Gastrocnemius medialis (tissue), 4 donors: Measurements from ENCODE around the gene TRMT5. TPM values are rescaled to one million over a fixed set of nuclear protein-coding genes. Genes with fewer than 3 reads are reported as not detected.

ENCODE experiments used
- ATAC-seq, 2 donors: fragments of 150-250 bp; one replicate each; pipeline ENCODE4 v1.9.1; 2016
- DNase-seq, 2 donors: peaks; one replicate each; pipeline ENCODE4 v3.0.0-alpha.2; 2019
- H3K27ac ChIP-seq, 4 donors: fragments of 200-600 bp; sonication (generic); 1 replicate in 1 of 4; 2 replicates in 3 of 4; pipeline ENCODE4 v1.5.1; 2016 to 2018; ENCODE audit warnings: mild to moderate bottlenecking in 2 of 4, moderate library complexity in 1 of 4
- H3K27me3 ChIP-seq, 3 donors: fragments of 200-600 bp; sonication (generic) in 2 of 3; 1 replicate in 1 of 3; 2 replicates in 2 of 3; pipeline versions ENCODE4 v1.5.1 to v1.6.0; 2016 to 2019; ENCODE audit warnings: mild to moderate bottlenecking in 1 of 3, moderate library complexity in 1 of 3
- H3K36me3 ChIP-seq, 2 donors: fragments of 200-600 bp; sonication (generic) in 1 of 2; one replicate each; pipeline ENCODE4 v1.5.1; 2017 to 2018
- H3K4me1 ChIP-seq, 2 donors: fragments of 200-600 bp; sonication (generic) in 1 of 2; one replicate each; pipeline ENCODE4 v1.5.1; 2016 to 2017; ENCODE audit warnings: mild to moderate bottlenecking in 2 of 2
- H3K4me3 ChIP-seq, 4 donors: fragments of 200-600 bp; sonication (generic) in 3 of 4; 1 replicate in 1 of 4; 2 replicates in 3 of 4; pipeline ENCODE4 v1.5.1; 2016 to 2019; ENCODE audit warnings: mild to moderate bottlenecking in 2 of 4
- H3K9me3 ChIP-seq, 3 donors: fragments of 200-600 bp; sonication (generic) in 2 of 3; 1 replicate in 1 of 3; 2 replicates in 2 of 3; pipeline ENCODE4 v1.5.1; 2016 to 2019
- CTCF ChIP-seq, 5 experiments: fragments of 450-650 bp in 3 of 5; fragments of 200-600 bp in 2 of 5; sonication (generic) in 2 of 5; IDR thresholded peaks in 4 of 5; conservative IDR thresholded peaks in 1 of 5; 1 replicate in 4 of 5; 2 replicates in 1 of 5; pipeline ENCODE4 v1.5.1; 2016 to 2019; ENCODE audit warnings: antibody characterized with exemption in 5 of 5, mild to moderate bottlenecking in 3 of 5, moderate library complexity in 3 of 5
- POLR2A ChIP-seq, 2 donors: fragments of 450-650 bp; IDR thresholded peaks; one replicate each; pipeline ENCODE4 v1.6.1; 2017; ENCODE audit warnings: antibody characterized with exemption in 2 of 2, mild to moderate bottlenecking in 2 of 2, moderate library complexity in 2 of 2
- in situ Hi-C, 4 donors: fragments of 200-750 bp; cut with MboI; loops; one replicate each; pipeline versions ENCODE4 v1.15.0 to v1.8.0; 2017; ENCODE audit warnings: low sequenced_read_pairs in 4 of 4
- intact Hi-C: fragments of 100-400 bp; cut with DNase I; formaldehyde crosslinking; loops from one replicate; pipeline ENCODE4 v1.15.1; 2023; ENCODE audit warnings: low total_unique reads
- total RNA-seq, 4 donors: library from RNA; depleted of rRNA; stranded (reverse); fragments of >200 nt; gene quantifications; one replicate each; pipeline versions ENCODE4 v1.1.0 to v1.2.3, GENCODE V29; 2016

Gene TRMT5
- total RNA-seq, 4 donors from 2014 or later = 5.9 to 7.6 (median 6.5) TPM

GRCh38 chr14:60986500-60986899, 5.6 kb upstream of the TRMT5 start:
- Histone ChIP-seq H3K27me3 (no peaks in the 10 kb centered on the region), H3K36me3 (peaks cover 0 to 50% of the 10 kb centered on the region in 2 donors), H3K27ac (no peak overlapping the region), H3K4me3 (no peak overlapping the region), H3K9me3 (no peaks in the 10 kb centered on the region), H3K4me1 (peaks cover 23 to 32% of the 10 kb centered on the region in 2 donors)
- in situ Hi-C loops = loop anchor here in 1 of 4 donors (10.0 to 25.0 kb wide), 2 partner anchors 272 to 349 kb away; partner anchors contain the start of gene SIX1
- DNase-seq (no peak), ATAC-seq (no peak)
- intact Hi-C loops = no loop called here
- TF ChIP-seq CTCF (IDR thresholded peaks at IDR 0.05 in 4 of 5, conservative IDR thresholded peaks at IDR 0.05 in 1 of 5) = no peak
- TF ChIP-seq POLR2A (IDR thresholded peaks at IDR 0.05) = no peak

- Histone ChIP-seq H3K4me1 (peaks cover 37 to 44% of the 10 kb centered on the region in 2 donors), H3K9me3 (no peaks in the 10 kb centered on the region), H3K36me3 (peaks cover 0 to 28% of the 10 kb centered on the region in 2 donors), H3K4me3 (no peak overlapping the region), H3K27me3 (no peaks in the 10 kb centered on the region), H3K27ac (no peak overlapping the region)
- intact Hi-C loops (loop anchor here (5.0 kb wide), 4 partner anchors 122 to 337 kb away; partner anchors contain the start of genes SIX1 and SIX4), in situ Hi-C loops (loop anchor here in 1 of 4 donors (10.0 to 25.0 kb wide), 2 partner anchors 269 to 347 kb away; partner anchors contain the start of gene SIX1)
- TF ChIP-seq POLR2A (IDR thresholded peaks at IDR 0.05) (no peak), CTCF (IDR thresholded peaks at IDR 0.05 in 4 of 5, conservative IDR thresholded peaks at IDR 0.05 in 1 of 5) (no peak)
- ATAC-seq (no peak), DNase-seq (no peak)
Measured at GRCh38 chr14:60984196-60984595, 3.3 kb upstream of the TRMT5 start.

- in situ Hi-C loops (loop anchor here in 1 of 4 donors (10.0 to 25.0 kb wide), 2 partner anchors 267 to 345 kb away; partner anchors contain the start of gene SIX1), intact Hi-C loops (loop anchor here (2.0 to 5.0 kb wide), 5 partner anchors 120 to 335 kb away; partner anchors contain the start of genes MNAT1, SIX1 and SIX4)
- Histone ChIP-seq H3K4me3 (peak overlapping the region; percentile 69 to 90 (median 83)), H3K27me3 (no peaks in the 10 kb centered on the region), H3K4me1 (peaks cover 56 to 57% of the 10 kb centered on the region in 2 donors), H3K9me3 (no peaks in the 10 kb centered on the region), H3K36me3 (peaks cover 0 to 12% of the 10 kb centered on the region in 2 donors), H3K27ac (peak overlapping the region; percentile 88 to 95 (median 90))
- TF ChIP-seq POLR2A (IDR thresholded peaks at IDR 0.05) (no peak), CTCF (IDR thresholded peaks at IDR 0.05 in 4 of 5, conservative IDR thresholded peaks at IDR 0.05 in 1 of 5) (no peak)
- DNase-seq (no peak), ATAC-seq (peak; percentile 47 to 57)
Measured at GRCh38 chr14:60981633-60982455, 965 bp upstream of the TRMT5 start.

GRCh38 chr14:60977847-60978246, 3.0 kb downstream of the TRMT5 start:
- Histone ChIP-seq H3K4me1 (peaks cover 49 to 65% of the 10 kb centered on the region in 2 donors), H3K4me3 (no peak overlapping the region), H3K27me3 (no peaks in the 10 kb centered on the region), H3K9me3 (no peaks in the 10 kb centered on the region), H3K27ac (peak overlapping the region in 2 of 4 donors; percentile 31 to 88), H3K36me3 (no peaks in the 10 kb centered on the region)
- no peak for DNase-seq
- TF ChIP-seq POLR2A (IDR thresholded peaks at IDR 0.05) (no peak), CTCF (IDR thresholded peaks at IDR 0.05 in 4 of 5, conservative IDR thresholded peaks at IDR 0.05 in 1 of 5) (no peak)
- in situ Hi-C loops = loop anchor here in 2 of 4 donors (10.0 to 25.0 kb wide), 2 partner anchors 253 to 341 kb away; partner anchors contain the start of genes SIX1 (in 1 of the 2) and SIX4 (in 1 of the 2)
- no peak for ATAC-seq
- intact Hi-C loops = no loop called here
